ENCODE measurements around the gene SKAP2. TPM values are rescaled to one million over a fixed set of nuclear protein-coding genes. Genes with fewer than 3 reads are reported as not detected.
A peak's percentile ranks its signal among the peaks of the same experiment; 100 is the strongest.

SKAP2 gene
- total and polyA plus RNA-seq, 2 of the 4 experiments (the other 2 are of a cell fraction) = 5.7 to 7.4 TPM

GRCh38 chr7:26880852-26881251 is 16.5 kb upstream of the SKAP2 start:
- Histone ChIP-seq H2BK5ac (ENCODE audit: low read depth, low read length, poor library complexity, severe bottlenecking) (no peak overlapping the region), H2BK15ac (ENCODE audit: low read depth, low read length) (no peak overlapping the region), H4K5ac (ENCODE audit: low read depth, low read length) (no peak overlapping the region), H3K4me3 (ENCODE audit: insufficient read depth, low read depth, low read length) (no peak overlapping the region), H2BK20ac (ENCODE audit: low read depth, low read length) (no peak overlapping the region), H3K4me2 (ENCODE audit: low read depth, low read length) (no peak overlapping the region), H3K27me3 (ENCODE audit: control insufficient read depth, insufficient read depth, low read length) (no peaks in the 10 kb centered on the region), H2AK5ac (ENCODE audit: low read depth, low read length) (no peak overlapping the region), H4K8ac (ENCODE audit: low read depth in 2 of 2, low read length in 2 of 2) (no peak overlapping the region), H3K36me3 (ENCODE audit: control insufficient read depth, insufficient read depth, low read length) (no peaks in the 10 kb centered on the region), H2AK9ac (replicated peaks; ENCODE audit: low read depth, low read length, poor library complexity) (no peak overlapping the region), H3K27ac (ENCODE audit: insufficient read depth, low read length) (no peak overlapping the region), H4K20me1 (ENCODE audit: insufficient read depth, low read length) (no peaks in the 10 kb centered on the region), H3K14ac (replicated peaks; ENCODE audit: low read depth, low read length) (no peak overlapping the region), H4K91ac (ENCODE audit: insufficient read depth, low read depth, low read length) (no peak overlapping the region), H3K23ac (ENCODE audit: low read depth, low read length) (no peak overlapping the region), H2BK120ac (ENCODE audit: low read depth, low read length) (no peak overlapping the region), H3K9me3 (ENCODE audit: control insufficient read depth, insufficient read depth, low read length) (0 out of 2 replicates have a peak, but pooled peaks cover 3% of the 10 kb centered on the region), H3K56ac (ENCODE audit: extremely low read depth, insufficient read depth, low read length) (no peak overlapping the region), H3K9ac (ENCODE audit: low read depth, low read length) (no peak overlapping the region), H2AFZ (replicated peaks; ENCODE audit: low read length, poor library complexity) (no peak overlapping the region), H3K79me1 (ENCODE audit: low read depth in 1 of 2, low read length in 2 of 2) (no peaks in the 10 kb centered on the region), H3K18ac (ENCODE audit: low read depth, low read length) (no peak overlapping the region), H3K9me1 (ENCODE audit: insufficient read depth, low read length) (no peaks in the 10 kb centered on the region), H3K4me1 (ENCODE audit: control insufficient read depth, insufficient read depth, low read length) (no peaks in the 10 kb centered on the region), H3K4ac (ENCODE audit: low read depth, low read length) (no peak overlapping the region)
- no CpG with 5 or more reads among the region's 2 CpGs for WGBS, 2 experiments (ENCODE audit: extremely low coverage in 2 of 2, insufficient read length in 1 of 2)
- POLR2A ChIA-PET (ENCODE audit: unreplicated experiment) = no interaction called here
- CTCF ChIA-PET = interaction anchor here (0.6 kb wide), 1 partner anchor 149 kb away, joined by 3 read pairs; no protein-coding TSS in a partner anchor
- DNase-seq (no peak), ATAC-seq (ENCODE audit: low read depth) (no peak)
- BruUV-seq (replicated peaks) = no TSS peak
- intact Hi-C loops (cut with micrococcal nuclease) = no loop called here
- TF ChIP-seq CHD1 (IDR thresholded peaks at IDR 0.05; ENCODE audit: low read depth, low read length) (no peak), CEBPB (IDR thresholded peaks at IDR 0.05; ENCODE audit: low read depth, low read length) (peak; percentile 65)
- dilution Hi-C loops (cut with HindIII; ENCODE audit: low sequenced_read_pairs, unreplicated experiment) = no loop called here
- in situ Hi-C loops (cut with MboI; ENCODE audit: low sequenced_read_pairs) = no loop called here
